HG03097 (cell line): ENCODE results near the gene NMT2.
A peak's percentile ranks its signal among the peaks of the same experiment; 100 is the strongest.
"Not testable (repeated sequence)": the region's sequence is repeated elsewhere in the genome, so short reads cannot be mapped to it uniquely, and the experiment has no call there.

ENCODE experiments used
- ATAC-seq: cut with Tn5 transposase; IDR thresholded peaks from one replicate; pipeline ENCODE4 v1.9.1; 2021; ENCODE audit not compliant: unreplicated experiment, low FRiP score

The NMT2 gene

DNA sequence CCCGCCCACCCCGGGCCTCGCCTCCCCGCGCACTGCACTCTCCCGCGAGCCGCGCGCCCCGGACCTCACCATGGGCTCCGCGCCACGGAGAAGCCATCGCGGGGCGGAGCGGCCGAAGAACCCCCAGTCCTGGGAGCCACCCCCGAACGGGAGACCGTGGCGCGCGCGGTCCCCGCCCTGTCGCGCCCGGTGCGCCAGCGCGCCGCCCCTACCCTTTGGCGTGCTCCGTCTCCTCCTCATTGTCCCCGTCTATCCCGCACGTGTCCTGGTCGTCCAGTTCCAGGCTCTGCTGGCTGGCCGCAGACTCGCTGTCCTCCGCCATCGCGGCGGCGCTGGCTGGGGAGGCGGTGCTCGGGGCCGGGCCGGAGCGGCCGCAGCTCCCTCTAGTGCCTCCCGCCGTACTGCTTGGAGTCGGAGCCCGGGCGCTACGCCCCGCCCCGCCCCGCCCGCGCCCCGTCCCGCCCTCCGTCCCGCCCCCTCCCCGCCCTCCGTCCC lies at the start of gene NMT2:
Gene NMT2, minus strand, starts transcription at position 403 of the 495 bp plus-strand sequence. Its CDS starts 81 bp downstream, at position 322.
- peak; percentile 82 for ATAC-seq

- no peak for ATAC-seq
Measured at GRCh38 chr10:15216700-15217099, 48.2 kb upstream of the NMT2 start.

- no peak for ATAC-seq
Measured at GRCh38 chr10:15214237-15214636, 45.7 kb upstream of the NMT2 start.

DNA sequence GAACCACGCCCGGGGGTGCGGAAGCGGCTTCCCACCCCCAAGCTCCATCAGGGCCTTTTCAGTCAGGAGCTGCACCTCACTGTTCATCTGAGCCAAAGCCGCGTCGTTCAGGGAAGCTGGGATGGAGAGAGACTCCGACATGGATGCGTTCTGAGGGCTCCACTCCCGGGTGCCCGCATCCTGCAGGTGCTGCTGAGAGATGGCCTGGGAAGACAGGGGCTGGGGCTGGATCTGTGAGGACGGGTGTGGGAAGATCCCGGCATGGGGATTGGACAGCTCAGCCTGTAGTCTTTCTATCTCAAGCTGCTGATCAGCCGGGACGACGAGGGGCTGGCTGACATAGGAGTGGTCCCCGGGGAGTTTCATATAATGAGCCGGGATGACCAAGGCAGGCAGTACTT lies 45.0 kb upstream of the NMT2 start:
- ATAC-seq: no peak

- ATAC-seq: no peak
Measured at GRCh38 chr10:15211464-15211979, 43.0 kb upstream of the NMT2 start.

GRCh38 chr10:15210521-15210920 lies 42.0 kb upstream of the NMT2 start:
- ATAC-seq: no peak

- no peak for ATAC-seq
Measured at GRCh38 chr10:15209827-15210509, 41.5 kb upstream of the NMT2 start.

DNA sequence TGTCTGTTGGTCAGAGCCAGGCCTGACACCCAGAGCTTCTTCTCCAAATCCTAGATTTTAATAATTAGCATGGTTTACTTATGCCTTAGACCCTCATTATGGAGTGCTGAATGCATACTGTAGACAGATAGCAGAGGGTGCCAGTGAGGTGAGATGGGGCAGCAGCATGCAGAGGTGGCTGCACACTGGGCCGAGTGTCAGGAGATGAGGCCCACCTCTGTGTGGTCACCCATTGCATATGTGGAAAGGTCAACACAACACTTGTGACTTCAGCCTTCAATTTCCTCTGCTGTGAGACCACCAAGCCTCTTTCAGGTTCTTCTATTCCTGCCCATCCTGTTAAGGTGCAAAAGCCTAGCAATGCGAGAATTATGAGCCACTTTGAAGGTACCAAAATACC lies 39.7 kb upstream of the NMT2 start:
- no peak for ATAC-seq

- ATAC-seq: not testable (repeated sequence)
Measured at GRCh38 chr10:15207410-15207809, 38.9 kb upstream of the NMT2 start.

DNA sequence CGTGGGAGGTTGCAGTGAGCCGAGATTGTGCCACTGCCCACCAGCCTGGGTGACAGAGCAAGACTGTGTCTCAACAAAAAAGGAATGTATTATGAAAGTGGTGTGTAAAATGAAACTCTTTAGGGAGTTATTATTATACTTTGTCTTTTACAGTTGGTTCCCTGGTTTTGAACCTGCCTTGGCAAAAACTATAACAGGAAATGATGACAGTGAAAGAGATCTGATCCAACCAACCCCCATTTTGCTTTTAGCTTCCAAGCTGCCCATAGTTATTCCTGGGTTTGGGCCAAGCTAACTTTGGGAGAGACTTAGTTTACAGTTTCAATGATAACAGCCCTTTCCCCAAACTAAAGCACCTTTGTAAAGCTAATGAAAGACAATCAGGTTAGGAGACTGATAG lies 34.1 kb upstream of the NMT2 start:
- no peak for ATAC-seq

GRCh38 chr10:15202301-15202621 lies 33.8 kb upstream of the NMT2 start:
- not testable (repeated sequence) for ATAC-seq

GRCh38 chr10:15201589-15202300 lies 33.3 kb upstream of the NMT2 start:
- ATAC-seq: no peak

DNA sequence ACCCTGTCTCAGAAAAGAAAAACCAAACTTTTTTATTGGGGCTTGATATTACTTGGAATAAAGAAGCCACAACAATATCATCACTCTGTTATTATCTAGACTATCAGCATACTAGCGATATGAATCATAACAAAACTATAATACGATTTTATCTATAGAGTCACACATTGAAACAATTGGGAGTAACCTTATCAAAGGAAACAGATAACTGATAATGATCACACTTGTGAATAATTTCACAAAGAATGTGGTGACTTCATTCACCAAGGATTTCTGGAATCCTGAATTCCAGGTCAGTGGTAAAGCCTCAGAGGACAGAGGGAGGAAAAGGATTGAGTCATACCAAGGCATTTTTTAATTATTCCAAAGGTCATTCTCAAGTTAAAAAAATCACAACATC lies 32.1 kb upstream of the NMT2 start:
- no peak for ATAC-seq

- ATAC-seq: no peak
Measured at GRCh38 chr10:15197911-15198310, 29.4 kb upstream of the NMT2 start.

- no peak for ATAC-seq
Measured at GRCh38 chr10:15197276-15197675, 28.8 kb upstream of the NMT2 start.

DNA sequence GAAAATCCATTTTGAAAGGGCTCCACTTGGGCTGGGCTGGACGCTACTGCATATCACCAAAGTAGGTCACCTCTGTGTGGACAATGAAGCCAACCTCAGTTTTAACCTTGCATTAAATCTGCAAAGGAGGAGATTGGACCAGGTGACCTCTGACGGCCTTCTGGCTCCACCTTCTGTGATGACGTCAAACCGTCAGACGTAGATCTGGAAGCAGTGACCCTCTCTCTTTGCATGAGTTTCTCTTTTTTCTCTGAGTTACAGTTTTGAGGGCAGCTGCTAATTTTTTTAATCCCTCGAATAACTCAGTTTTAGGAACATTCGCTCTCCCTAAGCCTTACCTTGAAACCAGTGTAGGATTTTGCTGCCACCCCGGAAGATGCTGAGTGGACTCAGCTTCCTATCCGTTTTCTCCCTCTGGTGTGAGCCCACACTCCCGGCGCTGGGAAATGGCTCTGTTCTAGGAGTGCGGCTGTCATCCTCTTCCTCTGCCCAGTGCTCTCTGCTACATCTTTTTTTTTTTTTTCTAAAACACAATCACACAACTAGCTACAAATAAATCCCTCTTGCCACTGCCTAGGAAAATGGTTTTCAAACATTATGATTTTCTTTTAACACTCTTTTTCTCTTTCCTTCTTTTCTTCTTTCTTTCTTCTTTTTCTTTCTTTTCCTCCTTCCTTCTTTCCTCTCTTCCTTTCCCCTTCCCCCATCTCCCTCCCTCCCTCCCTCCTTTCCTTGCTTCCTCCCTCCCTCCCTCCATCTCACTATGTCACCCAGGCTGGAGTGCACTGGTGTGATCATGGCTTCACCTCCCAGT lies 27.7 kb upstream of the NMT2 start:
- ATAC-seq: no peak

DNA sequence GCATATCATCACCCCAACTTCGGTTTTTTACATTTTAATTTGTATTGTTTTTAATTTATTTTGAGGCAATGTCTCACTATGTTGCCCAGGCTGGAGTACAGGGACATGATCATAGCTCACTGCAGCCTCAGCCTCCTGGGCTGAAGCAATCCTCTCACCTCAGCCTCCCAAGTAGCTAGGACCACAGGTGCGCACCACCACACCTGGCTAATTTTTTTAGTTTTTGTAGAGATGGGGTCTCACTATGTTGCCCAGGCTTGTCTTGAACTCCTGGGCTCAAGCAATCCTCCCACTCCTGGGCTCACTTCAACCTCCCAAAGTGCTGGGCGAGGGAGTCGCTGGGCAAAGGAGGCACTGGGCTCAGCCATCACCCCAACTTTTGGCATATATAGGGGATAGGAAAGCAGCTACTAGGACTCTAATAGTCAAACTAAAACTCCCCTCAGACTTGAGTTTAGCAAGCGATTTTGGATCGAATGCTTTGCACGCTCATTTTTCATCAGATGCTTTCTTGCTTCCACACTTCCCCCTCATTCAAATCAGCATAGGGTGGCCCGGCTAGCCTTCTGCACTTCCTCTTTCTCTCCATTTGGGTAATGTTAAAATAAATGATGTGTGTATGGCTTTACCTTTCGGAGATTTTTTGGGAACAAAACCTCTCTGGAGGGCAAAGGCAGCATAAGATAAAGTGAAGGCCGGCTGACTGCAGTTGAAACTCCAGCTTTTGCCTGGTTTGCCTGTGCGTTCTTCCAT lies 20.8 kb upstream of the NMT2 start:
- no peak for ATAC-seq

- ATAC-seq: no peak
Measured at GRCh38 chr10:15188603-15189002, 20.1 kb upstream of the NMT2 start.

DNA sequence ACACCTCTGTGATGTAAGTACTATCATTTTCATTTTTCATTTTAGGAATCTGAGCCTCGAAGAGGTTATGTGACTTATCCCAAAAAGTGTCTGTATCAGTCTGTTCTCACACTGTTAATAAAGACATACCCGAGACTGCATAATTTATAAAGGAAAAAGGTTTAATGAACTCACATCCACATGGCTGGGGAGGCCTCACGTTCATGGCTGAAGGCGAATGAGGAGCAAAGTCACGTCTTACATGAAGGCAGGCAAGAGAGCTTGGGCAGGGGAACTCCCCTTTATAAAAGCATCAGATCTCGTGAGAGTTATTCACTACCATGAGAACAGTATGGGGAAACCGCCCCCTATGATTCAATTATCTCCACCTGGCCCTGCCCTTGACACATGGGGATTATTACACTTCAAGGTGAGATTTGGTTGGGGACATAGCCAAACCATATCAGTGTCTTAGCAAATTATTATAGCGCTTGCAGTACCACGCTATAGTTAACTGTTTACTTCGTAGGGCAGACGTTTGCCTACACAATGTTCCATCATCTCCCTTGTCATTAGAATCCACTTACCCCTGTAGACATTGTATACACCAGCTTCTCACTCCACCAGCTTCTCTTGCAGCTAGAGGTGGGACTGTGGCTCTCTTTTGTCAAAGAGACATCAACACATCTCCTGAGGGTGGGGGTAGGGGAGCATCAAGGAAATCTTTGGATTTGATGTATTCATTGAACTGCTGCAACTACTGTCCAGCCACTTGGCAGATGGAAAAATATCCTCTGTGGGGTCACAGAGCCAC lies 15.4 kb upstream of the NMT2 start:
- no peak for ATAC-seq
